Astrocyte of the spinal cord (primary cell): ENCODE data around the gene INS.

ENCODE experiments used
- DNase-seq: peaks from one replicate; pipeline ENCODE4 v3.0.0; 2011; ENCODE audit warnings: low read depth, low spot score
- H3K4me3 ChIP-seq: 2 replicates; pipeline ENCODE4 v1.5.1; 2011; ENCODE audit warnings: low read depth, mild to moderate bottlenecking, low read length, moderate library complexity
- in situ Hi-C: cut with HindIII; loops from 2 replicates; pipeline ENCODE4 v1.10.0; 2017; ENCODE audit warnings: low sequenced_read_pairs
- TF ChIP-seq, protein P1 (sequence below): IDR thresholded peaks from 2 replicates; pipeline ENCODE4 v1.5.1; 2012; ENCODE audit warnings: low read depth, mild to moderate bottlenecking, low read length, inconsistent platforms

The INS gene

DNA sequence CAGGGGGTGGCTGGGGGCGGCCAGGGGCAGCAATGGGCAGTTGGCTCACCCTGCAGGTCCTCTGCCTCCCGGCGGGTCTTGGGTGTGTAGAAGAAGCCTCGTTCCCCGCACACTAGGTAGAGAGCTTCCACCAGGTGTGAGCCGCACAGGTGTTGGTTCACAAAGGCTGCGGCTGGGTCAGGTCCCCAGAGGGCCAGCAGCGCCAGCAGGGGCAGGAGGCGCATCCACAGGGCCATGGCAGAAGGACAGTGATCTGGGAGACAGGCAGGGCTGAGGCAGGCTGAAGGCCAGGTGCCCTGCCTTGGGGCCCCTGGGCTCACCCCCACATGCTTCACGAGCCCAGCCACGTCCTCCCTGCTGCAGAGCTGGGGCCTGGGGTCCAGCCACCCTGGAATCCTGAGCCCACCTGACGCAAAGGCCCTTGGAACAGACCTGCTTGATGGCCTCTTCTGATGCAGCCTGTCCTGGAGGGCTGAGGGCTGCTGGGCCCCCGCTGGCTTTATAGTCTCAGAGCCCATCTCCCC lies at the start of gene INS:
TSS of gene INS (minus strand) at position 474 of the 524 bp plus-strand sequence. CDS start at position 236, 238 bp downstream.
- DNase-seq, result no peak
- H3K4me3 ChIP-seq, result no peak within 1 kb of the TSS
- in situ Hi-C loops, result no loop called here
- TF ChIP-seq, protein P1, sequence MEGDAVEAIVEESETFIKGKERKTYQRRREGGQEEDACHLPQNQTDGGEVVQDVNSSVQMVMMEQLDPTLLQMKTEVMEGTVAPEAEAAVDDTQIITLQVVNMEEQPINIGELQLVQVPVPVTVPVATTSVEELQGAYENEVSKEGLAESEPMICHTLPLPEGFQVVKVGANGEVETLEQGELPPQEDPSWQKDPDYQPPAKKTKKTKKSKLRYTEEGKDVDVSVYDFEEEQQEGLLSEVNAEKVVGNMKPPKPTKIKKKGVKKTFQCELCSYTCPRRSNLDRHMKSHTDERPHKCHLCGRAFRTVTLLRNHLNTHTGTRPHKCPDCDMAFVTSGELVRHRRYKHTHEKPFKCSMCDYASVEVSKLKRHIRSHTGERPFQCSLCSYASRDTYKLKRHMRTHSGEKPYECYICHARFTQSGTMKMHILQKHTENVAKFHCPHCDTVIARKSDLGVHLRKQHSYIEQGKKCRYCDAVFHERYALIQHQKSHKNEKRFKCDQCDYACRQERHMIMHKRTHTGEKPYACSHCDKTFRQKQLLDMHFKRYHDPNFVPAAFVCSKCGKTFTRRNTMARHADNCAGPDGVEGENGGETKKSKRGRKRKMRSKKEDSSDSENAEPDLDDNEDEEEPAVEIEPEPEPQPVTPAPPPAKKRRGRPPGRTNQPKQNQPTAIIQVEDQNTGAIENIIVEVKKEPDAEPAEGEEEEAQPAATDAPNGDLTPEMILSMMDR, result no peak

DNA sequence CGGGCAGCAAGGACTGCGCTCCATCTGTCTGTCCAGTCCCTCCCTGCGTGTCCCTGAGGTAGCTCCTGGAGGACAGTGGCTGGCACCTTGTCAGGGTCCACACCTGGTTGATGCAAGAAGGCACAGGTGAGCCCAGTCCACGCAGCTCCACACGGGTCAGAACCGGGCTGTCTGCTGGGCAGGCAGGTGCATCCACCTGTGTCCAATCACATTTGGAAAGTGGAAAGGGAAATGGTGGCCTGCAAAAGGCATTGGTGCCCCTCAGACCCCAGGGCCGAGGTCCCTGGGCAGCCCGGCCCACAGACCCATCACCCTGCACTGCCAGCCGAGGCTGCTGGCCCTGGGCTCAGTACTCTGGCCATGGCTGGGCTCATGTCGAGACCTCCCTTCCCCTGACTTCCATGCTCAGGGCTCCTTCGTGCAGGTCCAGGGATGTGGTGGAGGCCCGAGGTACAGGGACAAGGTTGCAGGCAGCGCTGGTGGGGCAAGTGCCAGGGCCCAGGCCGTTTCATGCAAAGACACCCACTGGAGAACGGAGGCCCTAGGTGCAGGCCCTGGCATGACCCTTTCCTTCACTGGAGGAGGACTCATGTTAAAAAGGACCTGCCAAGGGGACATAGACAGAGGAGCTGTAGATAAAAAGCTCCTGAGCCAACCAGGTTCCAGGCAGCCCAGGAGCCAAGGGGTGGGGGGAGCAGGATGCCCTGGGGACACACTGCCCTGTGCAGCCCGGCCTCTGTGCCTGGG lies 49.5 kb upstream of the INS start:
- in situ Hi-C loops, result no loop called here
- TF ChIP-seq, protein P1, result no peak
- no peak for DNase-seq
- H3K4me3 ChIP-seq, result no peak overlapping the region

DNA sequence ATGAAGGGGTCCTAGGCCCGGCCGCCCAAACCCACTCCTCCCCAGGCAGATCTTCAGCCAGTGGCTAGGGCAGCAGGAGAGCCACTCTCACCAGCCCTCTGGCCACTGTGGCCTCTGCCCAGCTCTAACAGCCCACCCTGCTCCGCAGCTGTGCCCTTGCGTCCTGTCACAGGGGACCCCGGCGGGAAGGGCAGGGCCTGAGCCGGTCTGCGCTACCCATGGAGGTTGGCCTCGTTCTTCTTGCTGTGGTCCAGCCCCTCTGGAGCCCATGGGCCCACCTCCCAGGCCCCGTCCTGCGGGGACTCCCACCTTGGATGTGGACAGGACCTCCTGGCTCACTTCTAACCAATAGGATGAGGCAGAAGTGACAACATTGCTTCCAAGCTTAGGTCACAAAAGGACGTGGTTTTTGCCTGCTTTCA lies 48.9 kb upstream of the INS start:
- TF ChIP-seq, protein P1, result no peak
- no peak overlapping the region for H3K4me3 ChIP-seq
- in situ Hi-C loops, result no loop called here
- DNase-seq, result no peak

DNA sequence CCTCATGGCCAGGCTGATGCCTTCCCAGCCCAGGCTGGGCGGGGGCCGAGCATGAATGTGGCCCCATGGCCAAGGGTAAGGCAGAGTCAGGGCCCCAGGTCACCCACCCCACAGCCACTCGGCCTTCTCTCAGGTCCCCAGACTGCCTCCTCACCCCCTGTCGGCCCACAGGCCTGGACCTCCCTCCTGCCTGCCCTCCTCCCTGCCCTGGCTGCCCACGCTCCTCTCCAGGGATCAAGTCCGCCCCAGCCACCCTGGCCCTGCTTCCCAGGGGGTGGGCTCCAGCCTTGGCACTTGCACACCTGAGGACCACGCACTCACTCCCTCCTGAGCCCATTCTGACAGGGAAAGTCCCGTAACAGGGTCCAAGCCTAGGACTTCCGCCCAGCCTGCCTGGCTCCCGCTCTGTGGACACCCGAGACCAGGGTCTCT lies 48.4 kb upstream of the INS start:
- in situ Hi-C loops, result no loop called here
- TF ChIP-seq, protein P1, result no peak
- H3K4me3 ChIP-seq, result no peak overlapping the region
- no peak for DNase-seq

DNA sequence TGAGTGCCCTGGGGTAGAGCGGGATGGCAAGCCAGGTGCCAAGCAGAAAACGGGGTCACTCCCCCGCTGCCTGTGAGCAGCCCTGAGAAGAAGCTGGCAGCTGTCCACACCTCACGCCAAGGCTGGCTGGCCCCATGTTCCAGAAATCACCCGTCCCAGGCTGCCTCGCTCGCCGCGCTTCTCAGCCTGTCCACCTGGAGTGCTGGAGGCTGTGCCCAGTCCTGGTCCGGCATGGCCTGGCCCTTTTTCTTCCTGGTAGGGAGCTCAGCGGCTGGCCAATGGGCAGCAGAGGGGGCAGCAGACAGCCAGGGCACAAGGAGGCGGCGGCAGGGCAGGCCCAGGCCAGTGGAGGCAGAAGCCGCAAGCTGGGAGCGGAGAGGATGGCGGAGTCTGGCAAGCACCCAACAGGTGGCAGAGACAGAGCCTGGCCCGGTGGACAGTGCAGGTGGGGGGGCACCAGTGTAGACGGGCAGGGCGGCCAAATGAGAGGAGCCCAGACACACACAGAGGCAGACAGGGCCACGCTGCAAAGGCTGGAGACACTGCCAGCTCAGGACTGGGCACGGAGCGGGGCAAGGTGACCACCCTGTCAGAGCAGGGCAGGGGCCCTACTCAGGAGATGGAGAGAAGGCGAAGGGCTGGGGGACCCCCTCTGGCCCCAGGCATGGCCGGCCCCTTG lies 47.8 kb upstream of the INS start:
- H3K4me3 ChIP-seq, result no peak overlapping the region
- TF ChIP-seq, protein P1, result no peak
- in situ Hi-C loops, result no loop called here
- DNase-seq, result no peak

DNA sequence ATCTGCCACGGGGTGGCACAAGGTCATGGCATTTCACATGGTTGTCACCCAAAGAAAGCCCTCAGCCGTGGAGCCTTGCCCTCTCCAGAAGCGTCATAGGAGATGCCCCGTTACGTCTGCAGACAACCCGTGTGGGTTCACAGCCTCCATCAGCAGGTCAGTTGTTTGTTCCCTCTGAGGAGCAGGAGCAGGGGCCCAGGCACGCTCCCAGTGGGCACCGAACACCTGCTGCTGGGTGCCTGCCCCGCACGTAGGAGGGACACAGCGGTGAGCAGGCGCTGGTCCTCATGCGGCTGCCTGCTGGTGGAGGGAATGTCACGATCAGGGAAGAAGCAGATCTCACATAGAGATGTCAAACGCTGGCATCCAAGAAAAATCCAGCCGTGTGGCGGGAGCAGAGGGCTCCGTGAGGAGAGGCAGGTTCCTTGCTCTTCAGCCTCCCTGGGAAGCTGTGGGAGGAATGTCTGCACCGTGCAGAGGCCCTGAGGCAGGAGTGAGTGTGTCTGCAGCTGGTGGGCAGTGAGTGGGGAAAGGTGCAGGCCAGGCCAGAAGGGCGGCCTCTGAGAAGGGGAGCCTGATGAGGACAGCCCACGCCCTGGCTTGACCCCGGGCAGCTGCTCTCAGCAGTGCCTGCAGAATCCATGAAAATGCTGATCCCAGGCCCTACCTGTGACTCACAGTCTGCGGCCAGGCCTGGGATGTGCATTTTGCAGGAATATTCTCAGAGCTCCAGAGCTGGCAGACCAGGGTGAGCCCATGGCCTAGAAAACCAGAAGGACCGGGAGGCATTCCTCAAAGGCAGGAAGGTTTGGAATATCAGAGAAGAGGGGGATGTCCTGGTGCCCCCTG lies 47.0 kb upstream of the INS start:
- H3K4me3 ChIP-seq, result no peak overlapping the region
- no peak for DNase-seq
- in situ Hi-C loops, result no loop called here
- TF ChIP-seq, protein P1, result no peak
